Measurements from ENCODE around the gene MPP7.

MPP7 gene

DNA sequence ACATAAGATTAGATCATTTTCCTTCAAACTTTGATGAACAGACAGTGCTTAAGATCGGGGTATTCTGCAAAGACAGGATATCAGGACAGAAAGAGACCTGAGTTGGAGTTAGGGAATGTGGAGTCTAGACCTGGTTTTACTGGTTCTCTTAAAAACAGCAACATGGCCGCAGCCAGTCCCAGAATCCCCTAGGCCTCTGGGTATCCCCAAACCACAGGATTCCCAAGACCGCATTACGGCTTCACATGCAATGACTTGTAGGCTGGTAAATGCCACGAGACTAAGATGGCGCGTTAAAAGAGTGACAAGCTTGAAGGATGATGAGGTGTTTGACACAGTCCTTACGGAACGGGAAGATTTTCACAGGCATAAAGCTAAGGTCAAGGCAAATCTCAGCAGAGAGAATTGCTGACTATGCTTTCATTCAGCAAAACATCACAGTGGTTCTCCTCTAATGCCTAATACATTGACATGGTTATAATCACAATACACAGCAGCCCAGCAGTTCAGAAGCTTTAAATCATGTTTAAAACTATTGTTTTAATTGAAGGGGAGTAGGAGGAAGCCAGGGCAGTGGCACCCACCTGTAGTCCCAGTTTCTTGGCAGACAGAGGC lies 32.9 kb downstream of the MPP7 start:
- DNase-seq (ENCODE audit: low read depth, low spot score), result no peak

DNA sequence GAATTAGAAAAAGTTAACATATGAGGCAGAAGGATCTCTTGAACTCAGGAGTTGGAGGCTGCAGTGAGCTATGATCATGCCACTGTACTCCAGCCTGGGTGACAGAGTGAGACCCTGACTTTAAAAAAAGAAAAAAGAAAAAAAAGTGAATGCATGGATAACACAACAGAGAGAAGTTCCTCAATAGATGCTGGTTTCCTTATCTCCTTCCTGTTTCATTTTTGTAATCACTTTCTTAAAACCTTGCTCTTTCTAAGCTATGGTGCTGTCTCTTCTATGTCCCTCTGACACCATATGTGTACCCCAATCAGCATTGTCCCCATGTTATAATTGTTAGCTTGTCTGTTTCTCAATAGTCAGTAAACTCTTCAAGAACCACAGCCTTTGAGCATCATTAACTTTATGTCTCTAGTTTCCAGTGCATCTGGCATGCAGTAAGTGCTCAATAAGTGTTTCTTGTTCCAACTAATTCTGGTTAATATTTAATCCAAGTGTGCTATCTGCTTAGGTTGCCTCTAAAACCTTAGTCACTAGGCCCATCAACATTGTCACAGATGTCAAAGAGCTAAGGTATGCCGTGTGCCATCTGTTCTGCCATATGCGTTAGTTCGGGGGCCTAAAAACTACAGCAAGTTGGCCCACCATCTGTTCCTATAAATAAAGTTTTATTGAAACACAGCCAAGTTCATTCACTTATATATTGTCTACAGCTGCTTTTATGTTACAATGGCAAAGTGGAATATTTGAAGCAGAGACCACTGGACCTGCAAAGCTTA lies 36.2 kb downstream of the MPP7 start:
- DNase-seq (ENCODE audit: low read depth, low spot score), result no peak

DNA sequence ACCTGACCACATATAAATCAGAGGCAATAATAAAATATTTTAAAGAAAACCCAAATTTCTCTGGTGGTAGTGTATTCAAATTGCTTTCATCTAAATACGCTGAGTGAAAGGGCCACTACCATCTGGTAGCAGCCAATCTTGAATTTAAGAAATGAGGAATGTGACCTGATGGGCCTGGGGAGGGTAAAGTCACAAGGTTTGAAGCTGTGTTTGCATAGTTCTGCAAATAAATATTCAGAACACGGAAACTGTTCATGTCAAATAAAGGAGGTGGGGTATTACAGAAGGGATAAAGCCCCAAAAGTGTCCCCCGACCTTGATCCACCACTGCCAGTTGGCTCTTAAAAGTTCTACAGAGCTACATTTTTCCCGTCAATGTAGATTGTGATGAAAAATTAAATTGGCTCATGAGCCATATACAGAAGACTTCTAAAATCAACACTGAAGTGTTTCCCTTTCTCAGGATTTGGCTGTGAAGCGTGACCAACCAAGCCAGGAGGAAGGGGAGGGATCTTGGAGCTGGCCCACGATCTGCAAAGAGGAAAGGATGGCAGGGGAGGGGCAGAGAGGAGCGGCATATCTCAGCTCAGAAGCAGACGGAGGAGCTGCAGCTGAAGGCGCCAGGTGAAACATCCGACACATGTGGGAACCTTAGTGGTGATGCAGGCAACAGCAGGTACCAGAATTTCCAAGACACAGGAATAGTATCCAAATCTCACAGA lies 39.6 kb downstream of the MPP7 start:
- DNase-seq (ENCODE audit: low read depth, low spot score), result no peak

DNA sequence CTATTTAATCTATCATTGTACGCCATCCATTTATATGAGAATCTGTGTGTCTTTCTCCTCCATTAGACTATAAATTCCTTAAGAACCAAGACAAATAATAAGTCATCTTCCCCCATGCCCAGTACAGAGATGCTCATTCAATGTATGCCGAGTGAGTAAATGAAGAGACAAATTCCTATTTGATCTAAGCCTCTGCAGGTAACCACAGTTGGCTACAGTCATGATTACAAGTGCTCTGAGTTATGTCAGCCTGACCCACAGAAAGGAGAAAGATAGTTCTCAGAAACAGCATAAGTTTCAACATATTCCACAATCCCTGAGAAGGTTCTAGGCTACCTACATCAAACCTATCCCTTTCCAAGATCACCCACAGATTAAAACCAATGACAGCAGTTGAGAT lies 46.1 kb downstream of the MPP7 start:
- no peak for DNase-seq (ENCODE audit: low read depth, low spot score)

DNA sequence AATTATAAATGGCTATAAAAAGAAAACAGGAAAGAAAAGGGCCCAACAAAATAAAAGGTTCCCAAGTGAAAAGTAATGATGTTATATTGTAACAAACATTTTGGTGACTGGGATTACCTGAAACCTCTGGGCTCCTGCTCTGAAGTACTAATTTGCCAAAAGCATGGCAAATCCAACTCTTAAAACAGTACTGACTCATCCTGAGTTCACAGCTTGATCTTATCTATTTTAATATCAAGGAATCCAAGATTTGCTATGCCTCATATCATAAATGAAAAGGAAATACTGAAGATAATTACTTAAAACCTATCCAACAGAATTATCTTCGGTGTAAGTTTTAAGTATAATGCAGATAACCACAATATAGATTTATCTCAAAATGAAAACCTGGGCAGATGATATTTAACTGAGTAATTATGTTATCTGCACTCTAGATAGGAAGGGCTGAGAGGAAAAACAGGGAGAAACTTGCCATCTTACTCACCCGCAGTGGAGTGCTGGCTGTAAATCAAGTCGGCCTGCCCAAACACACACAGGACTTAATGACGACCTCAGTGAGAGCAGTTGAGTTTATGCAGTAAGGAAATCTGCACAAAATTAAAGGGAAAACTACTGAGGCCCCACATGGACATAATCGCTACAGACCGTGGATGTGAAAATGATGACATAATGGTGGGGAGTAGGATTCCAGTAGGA lies 48.4 kb downstream of the MPP7 start:
- no peak for DNase-seq (ENCODE audit: low read depth, low spot score)

DNA sequence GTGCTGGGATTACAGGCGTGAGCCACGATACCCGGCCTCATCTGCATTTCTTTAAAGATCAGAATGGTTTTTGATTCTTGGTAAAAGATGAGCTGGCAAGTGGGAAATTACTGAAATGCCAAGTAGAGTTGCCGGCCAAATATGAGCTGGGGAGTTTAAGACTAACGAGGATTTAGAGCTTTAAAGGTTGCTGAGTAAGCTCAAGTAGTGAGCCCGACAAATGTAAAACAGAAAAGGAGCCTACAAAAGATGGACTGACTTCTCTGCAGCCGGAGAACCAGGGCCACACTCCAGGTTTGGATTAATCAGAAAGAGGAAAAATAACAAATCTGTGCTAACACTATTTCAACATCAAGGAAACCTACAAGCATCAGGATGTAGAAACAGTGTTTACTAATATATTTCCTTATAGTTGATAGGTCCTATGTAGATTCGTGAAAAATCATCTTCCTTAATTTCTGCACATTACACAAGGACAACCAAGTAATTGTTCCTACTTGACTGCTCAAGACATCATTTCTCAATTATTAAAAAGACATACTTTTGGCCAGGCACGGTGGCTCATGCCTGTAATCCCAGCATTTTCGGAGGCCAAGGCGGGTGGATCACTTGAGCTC lies 49.6 kb downstream of the MPP7 start:
- DNase-seq (ENCODE audit: low read depth, low spot score), result no peak
